Sciatic nerve (tissue), 2 donors: ENCODE data around the gene TNRC6C. TPM values are rescaled to one million over a fixed set of nuclear protein-coding genes. Genes with fewer than 3 reads are reported as not detected.

ENCODE experiments used
- ATAC-seq: fragments of 200-7000 bp; cut with Tn5 transposase; one replicate; pipeline ENCODE4 v1.9.1; 2020; ENCODE audit warnings: mild to moderate bottlenecking, moderate library complexity
- DNase-seq: peaks from one replicate; pipeline ENCODE4 v3.0.0-alpha.2; 2020; ENCODE audit warnings: low spot score
- intact Hi-C: fragments of 100-400 bp; cut with DNase I; formaldehyde crosslinking; loops from one replicate; pipeline ENCODE4 v1.14.2; 2022
- total RNA-seq: library from RNA; stranded (reverse); fragmentation: NEBNext Ultra II Directional; extraction: Animal tissue kit (Norgen Biotek cat#: 25700); gene quantifications from one replicate; pipeline ENCODE4 v1.2.1, GENCODE V29; 2021
- donor health status: DM: no; HTN: no; CAD: no.
- donor health status: DM: no; HTN: no; CAD: no.

TNRC6C gene
- total RNA-seq, 1 donor from 2014 or later: 69.3 TPM

- DNase-seq (no peak), ATAC-seq (no peak)
- intact Hi-C loops: no loop called here
Observed at GRCh38 chr17:78000341-78000740, 41.8 kb downstream of the TNRC6C start.

GRCh38 chr17:78001182-78001581, 42.7 kb downstream of the TNRC6C start:
- intact Hi-C loops: no loop called here
- no peak for ATAC-seq

GRCh38 chr17:78001612-78002011, 43.1 kb downstream of the TNRC6C start:
- intact Hi-C loops: no loop called here
- ATAC-seq: no peak

More at GRCh38 chr17:78001182-78001581, 42.7 kb downstream of the TNRC6C start:
- no peak for DNase-seq

GRCh38 chr17:78002166-78002565, 43.7 kb downstream of the TNRC6C start:
- intact Hi-C loops: no loop called here
- no peak for DNase-seq
- no peak for ATAC-seq

More at GRCh38 chr17:78001612-78002011, 43.1 kb downstream of the TNRC6C start:
- no peak for DNase-seq

- intact Hi-C loops: no loop called here
- DNase-seq: no peak
- no peak for ATAC-seq
Observed at GRCh38 chr17:78005452-78006171, 47.1 kb downstream of the TNRC6C start.

GRCh38 chr17:78006338-78006737, 47.8 kb downstream of the TNRC6C start:
- DNase-seq (no peak), ATAC-seq (no peak)
- intact Hi-C loops: no loop called here

GRCh38 chr17:78007647-78008046, 49.1 kb downstream of the TNRC6C start:
- DNase-seq (no peak), ATAC-seq (no peak)
- intact Hi-C loops: no loop called here

- ATAC-seq (no peak), DNase-seq (no peak)
- intact Hi-C loops: loop anchor here (10.0 kb wide), 1 partner anchor 236 kb away; no protein-coding TSS in a partner anchor
Observed at GRCh38 chr17:78010759-78011158, 52.3 kb downstream of the TNRC6C start.

GRCh38 chr17:78012428-78012827, 53.9 kb downstream of the TNRC6C start:
- intact Hi-C loops: loop anchor here (10.0 kb wide), 1 partner anchor 238 kb away; no protein-coding TSS in a partner anchor
- no peak for DNase-seq
- ATAC-seq: no peak

- ATAC-seq: peak; percentile 87
- peak; percentile 67 for DNase-seq
- intact Hi-C loops: loop anchor here (10.0 kb wide), 1 partner anchor 239 kb away; no protein-coding TSS in a partner anchor
Observed at GRCh38 chr17:78013683-78014467, 55.4 kb downstream of the TNRC6C start.

- DNase-seq: no peak
- intact Hi-C loops: loop anchor here (10.0 kb wide), 1 partner anchor 240 kb away; no protein-coding TSS in a partner anchor
Observed at GRCh38 chr17:78014646-78015045, 56.1 kb downstream of the TNRC6C start.

GRCh38 chr17:78016852-78017251, 58.3 kb downstream of the TNRC6C start:
- DNase-seq (no peak), ATAC-seq (no peak)
- intact Hi-C loops: loop anchor here (10.0 kb wide), 1 partner anchor 242 kb away; no protein-coding TSS in a partner anchor

More at GRCh38 chr17:78014646-78015045, 56.1 kb downstream of the TNRC6C start:
- no peak for ATAC-seq

- ATAC-seq (no peak), DNase-seq (no peak)
- intact Hi-C loops: loop anchor here (10.0 kb wide), 1 partner anchor 245 kb away; no protein-coding TSS in a partner anchor
Observed at GRCh38 chr17:78019367-78019975, 61.0 kb downstream of the TNRC6C start.

- ATAC-seq (no peak), DNase-seq (no peak)
- intact Hi-C loops: loop anchor here (10.0 kb wide), 1 partner anchor 245 kb away; no protein-coding TSS in a partner anchor
Observed at GRCh38 chr17:78019976-78020716, 61.6 kb downstream of the TNRC6C start.

GRCh38 chr17:78020717-78021108, 62.2 kb downstream of the TNRC6C start:
- intact Hi-C loops: no loop called here
- peak; percentile 21 for ATAC-seq

GRCh38 chr17:78022425-78022824, 63.9 kb downstream of the TNRC6C start:
- no peak for DNase-seq
- intact Hi-C loops: no loop called here
- no peak for ATAC-seq

More at GRCh38 chr17:78020717-78021108, 62.2 kb downstream of the TNRC6C start:
- DNase-seq: no peak

- intact Hi-C loops: no loop called here
- no peak for ATAC-seq
- no peak for DNase-seq
Observed at GRCh38 chr17:78023042-78023441, 64.5 kb downstream of the TNRC6C start.

GRCh38 chr17:78026381-78026780, 67.9 kb downstream of the TNRC6C start:
- peak; percentile 58 for ATAC-seq
- intact Hi-C loops: no loop called here
- DNase-seq: no peak

- DNase-seq (no peak), ATAC-seq (no peak)
- intact Hi-C loops: no loop called here
Observed at GRCh38 chr17:78027121-78027520, 68.6 kb downstream of the TNRC6C start.
